Coronary artery (tissue), 2 donors: ENCODE data around the gene DDX31.

Source experiments
- DNase-seq: peaks from one replicate; pipeline ENCODE4 v3.0.0-alpha.2; 2017; ENCODE audit warnings: low spot score
- H3K27ac ChIP-seq, 2 donors: fragments of 200-600 bp; sonication (generic); one replicate each; pipeline ENCODE4 v1.5.1; 2016 to 2019
- H3K4me3 ChIP-seq: fragments of 200-600 bp; sonication (generic); 2 replicates; pipeline ENCODE4 v1.5.1; 2016; ENCODE audit warnings: mild to moderate bottlenecking, moderate library complexity
- TF ChIP-seq, protein P1 (sequence below): fragments of 200-600 bp; sonication (generic); IDR thresholded peaks from one replicate; pipeline ENCODE4 v1.5.1; 2019; ENCODE audit warnings: antibody characterized with exemption

DDX31 gene

DNA sequence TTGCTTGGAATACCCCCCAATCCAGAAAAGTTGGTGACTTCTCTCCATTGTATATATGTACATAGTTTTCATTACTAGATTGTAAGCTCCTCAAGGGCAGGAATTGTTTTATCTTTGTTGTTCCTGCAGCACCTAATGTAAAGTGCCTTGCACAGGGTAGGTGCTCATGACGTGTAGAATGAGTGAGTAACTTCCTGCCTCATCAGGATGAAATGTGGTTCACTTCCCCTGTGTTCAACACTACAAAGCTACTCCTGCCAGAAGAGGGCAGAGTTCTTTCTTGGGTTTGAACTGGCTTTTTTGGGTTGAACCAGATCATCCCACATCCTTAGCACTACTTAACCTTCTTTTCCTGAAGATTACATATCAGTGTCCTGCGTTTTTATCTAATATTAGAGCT is 24.4 kb upstream of the DDX31 start:
- no peak for DNase-seq
- H3K4me3 ChIP-seq, result no peak overlapping the region
- no peak overlapping the region for H3K27ac ChIP-seq
- TF ChIP-seq, protein P1, sequence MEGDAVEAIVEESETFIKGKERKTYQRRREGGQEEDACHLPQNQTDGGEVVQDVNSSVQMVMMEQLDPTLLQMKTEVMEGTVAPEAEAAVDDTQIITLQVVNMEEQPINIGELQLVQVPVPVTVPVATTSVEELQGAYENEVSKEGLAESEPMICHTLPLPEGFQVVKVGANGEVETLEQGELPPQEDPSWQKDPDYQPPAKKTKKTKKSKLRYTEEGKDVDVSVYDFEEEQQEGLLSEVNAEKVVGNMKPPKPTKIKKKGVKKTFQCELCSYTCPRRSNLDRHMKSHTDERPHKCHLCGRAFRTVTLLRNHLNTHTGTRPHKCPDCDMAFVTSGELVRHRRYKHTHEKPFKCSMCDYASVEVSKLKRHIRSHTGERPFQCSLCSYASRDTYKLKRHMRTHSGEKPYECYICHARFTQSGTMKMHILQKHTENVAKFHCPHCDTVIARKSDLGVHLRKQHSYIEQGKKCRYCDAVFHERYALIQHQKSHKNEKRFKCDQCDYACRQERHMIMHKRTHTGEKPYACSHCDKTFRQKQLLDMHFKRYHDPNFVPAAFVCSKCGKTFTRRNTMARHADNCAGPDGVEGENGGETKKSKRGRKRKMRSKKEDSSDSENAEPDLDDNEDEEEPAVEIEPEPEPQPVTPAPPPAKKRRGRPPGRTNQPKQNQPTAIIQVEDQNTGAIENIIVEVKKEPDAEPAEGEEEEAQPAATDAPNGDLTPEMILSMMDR, result no peak

DNA sequence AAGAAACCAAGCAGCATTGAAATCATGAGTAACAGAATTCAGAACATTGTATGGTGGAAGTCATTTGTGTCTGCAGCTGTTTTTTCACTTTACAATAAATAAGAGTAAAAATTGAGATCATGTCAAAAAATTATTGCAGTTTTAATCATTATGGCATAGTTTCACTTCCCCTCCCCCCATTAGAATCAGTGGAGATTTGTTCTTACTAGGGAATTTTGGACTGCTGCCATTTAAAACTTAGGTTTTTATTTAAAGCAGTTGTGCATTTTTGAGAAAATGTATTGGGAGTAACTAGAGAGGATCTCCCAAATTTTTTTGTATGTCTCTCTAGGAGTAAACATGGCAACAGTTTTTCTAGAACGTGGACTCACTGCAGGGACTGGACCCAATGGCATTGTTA is 20.9 kb upstream of the DDX31 start:
- TF ChIP-seq, protein P1, result no peak
- DNase-seq, result no peak
- Histone ChIP-seq H3K4me3 (no peak overlapping the region), H3K27ac (no peak overlapping the region)

DNA sequence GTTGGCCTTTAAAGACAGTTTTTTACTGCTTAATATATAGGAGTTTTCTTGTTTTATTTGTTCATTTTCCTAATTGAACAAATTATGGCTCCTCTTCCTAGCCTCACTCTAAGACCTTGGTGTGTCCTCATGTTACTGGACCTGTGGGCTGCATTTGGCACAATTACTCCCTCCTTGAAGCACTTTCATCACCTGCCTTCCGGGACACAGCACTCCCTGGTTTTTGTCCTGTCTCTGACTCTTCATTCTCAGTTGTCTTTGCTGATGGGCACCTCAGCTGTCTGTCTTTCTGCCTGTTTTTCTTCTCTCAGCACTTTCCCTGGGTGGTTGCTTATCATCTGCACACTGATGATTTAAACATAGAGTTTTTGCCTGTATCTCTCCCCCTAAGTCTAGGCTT is 14.1 kb upstream of the DDX31 start:
- Histone ChIP-seq H3K27ac (no peak overlapping the region), H3K4me3 (no peak overlapping the region)
- DNase-seq, result no peak
- TF ChIP-seq, protein P1, result no peak

DNA sequence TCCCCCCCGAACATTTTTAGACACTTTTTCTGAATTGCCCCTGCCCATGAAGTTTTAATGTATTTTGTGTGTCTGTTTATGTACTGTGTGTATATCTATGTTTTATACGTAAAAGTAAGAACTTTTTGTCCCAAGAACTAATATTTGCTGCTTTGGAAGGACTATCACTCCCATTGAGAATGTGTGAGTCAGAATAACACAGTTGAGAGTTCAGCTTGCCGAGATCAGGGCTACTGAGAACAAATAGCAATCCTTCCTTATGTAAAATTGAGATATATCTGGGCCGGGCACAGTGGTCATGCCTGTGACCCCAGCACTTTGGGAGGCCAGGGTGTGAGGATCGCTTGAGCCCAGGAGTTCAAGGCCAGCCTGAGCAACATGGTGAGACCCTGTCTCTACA is 11.8 kb upstream of the DDX31 start:
- DNase-seq, result no peak
- Histone ChIP-seq H3K4me3 (no peak overlapping the region), H3K27ac (no peak overlapping the region)
- TF ChIP-seq, protein P1, result no peak

DNA sequence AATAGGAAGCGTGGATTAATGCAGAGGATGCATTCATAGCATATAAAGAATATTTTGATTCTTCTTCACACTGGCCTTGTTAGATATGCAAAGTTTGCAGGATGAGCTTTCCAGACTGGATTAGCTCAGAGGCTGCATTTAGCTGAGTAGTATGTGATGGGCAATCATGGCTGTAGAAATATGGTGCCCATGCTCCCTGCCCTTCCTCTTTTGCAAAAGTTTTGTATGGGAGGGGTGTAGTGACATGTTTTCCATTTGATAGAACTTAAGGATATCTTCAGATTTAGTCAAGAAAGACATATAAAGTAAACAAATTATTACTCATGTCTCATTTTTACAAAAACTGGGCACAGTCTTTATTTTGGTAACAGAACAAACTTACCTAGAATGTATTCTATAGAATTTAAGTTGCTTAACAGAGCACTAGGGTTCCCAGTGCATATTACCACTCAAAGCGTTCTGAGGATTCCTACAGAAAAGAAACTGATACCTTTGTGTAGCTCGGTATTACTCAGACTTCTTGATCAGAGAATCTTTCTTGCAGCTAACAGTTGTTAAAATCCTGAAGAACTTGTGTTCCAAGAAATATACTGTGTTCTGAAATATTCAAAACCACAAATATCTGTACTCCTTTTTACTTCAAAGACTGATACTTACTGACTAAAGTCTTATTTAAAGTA is 10.3 kb upstream of the DDX31 start:
- Histone ChIP-seq H3K27ac (no peak overlapping the region), H3K4me3 (no peak overlapping the region)
- no peak for DNase-seq
- TF ChIP-seq, protein P1, result no peak

DNA sequence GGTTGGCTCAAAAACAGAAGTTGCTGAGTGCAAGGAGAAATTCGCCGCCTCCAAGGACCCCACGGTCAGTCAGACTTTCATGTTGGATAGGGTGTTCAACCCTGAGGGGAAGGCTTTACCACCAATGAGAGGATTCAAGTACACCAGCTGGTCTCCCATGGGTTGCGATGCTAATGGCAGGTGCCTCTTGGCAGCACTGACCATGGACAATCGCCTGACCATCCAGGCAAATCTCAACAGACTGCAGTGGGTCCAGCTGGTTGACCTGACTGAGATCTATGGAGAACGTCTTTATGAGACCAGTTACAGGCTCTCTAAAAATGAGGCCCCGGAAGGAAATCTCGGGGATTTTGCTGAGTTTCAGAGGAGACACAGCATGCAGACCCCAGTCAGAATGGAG is 8.2 kb upstream of the DDX31 start:
- no peak overlapping the region for H3K4me3 ChIP-seq
- TF ChIP-seq, protein P1, result no peak
- no peak overlapping the region for H3K27ac ChIP-seq
- no peak for DNase-seq

DNA sequence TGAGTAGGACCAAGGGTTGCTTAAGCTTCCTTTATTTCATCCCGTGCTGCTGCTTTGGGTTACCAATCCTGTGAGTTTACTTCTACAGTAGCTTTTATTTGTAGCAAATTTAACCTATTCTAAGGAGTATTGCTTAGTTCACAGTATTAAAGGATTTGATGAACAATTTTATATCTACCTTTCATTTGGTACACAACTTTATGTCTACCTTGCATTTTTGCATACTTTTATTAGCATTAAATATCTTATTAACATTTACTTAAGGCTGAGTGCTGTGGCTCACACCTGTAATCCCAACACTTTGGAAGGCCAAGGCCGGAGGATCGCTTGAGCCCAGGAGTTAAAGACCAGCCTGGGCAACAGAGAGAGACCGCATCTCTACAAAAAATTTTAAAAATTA is 4.7 kb upstream of the DDX31 start:
- DNase-seq, result no peak
- Histone ChIP-seq H3K4me3 (no peak overlapping the region), H3K27ac (no peak overlapping the region)
- TF ChIP-seq, protein P1, result no peak
